HepG2 (cell line): ENCODE measurements around the gene FOXL3. TPM values are rescaled to one million over a fixed set of nuclear protein-coding genes. Genes with fewer than 3 reads are reported as not detected.

Source experiments
- SRSF1 ChIP-seq: fragments of 200-400 bp; formaldehyde crosslinking; optimal IDR thresholded peaks from 2 replicates; pipeline ENCODE3; 2017; ENCODE audit warnings: mild to moderate bottlenecking, low read depth, low read length, moderate library complexity
- SYNCRIP ChIP-seq: fragments of 200-400 bp; formaldehyde crosslinking; IDR thresholded peaks from 2 replicates; pipeline ENCODE4 v1.6.1; 2018; ENCODE audit warnings: mild to moderate bottlenecking, low read depth, low read length; ENCODE audit not compliant: insufficient read depth
- polyA plus RNA-seq, 8 experiments: library from polyadenylated mRNA; depleted of rRNA in 3 of 8; stranded (reverse) in 7 of 8; unstranded in 1 of 8; fragments of >200 nt; fragmentation: Illumina TruSeq in 4 of 8; extraction: Trizol in 4 of 8; gene quantifications; 2 replicates each; pipeline versions ENCODE4 v1.2.1 to v1.2.3, GENCODE V29; 2011 to 2016; ENCODE audit warnings: low read depth in 4 of 8, missing spikeins in 1 of 8, mixed read lengths in 1 of 8; ENCODE audit not compliant: insufficient read depth in 1 of 8
- total RNA-seq, 5 experiments: library from RNA; depleted of rRNA; stranded (reverse); fragments of >200 nt; fragmentation: Illumina TruSeq; extraction: Trizol; gene quantifications; 2 replicates each; pipeline ENCODE4 v1.2.3, GENCODE V29; 2016; ENCODE audit warnings: low read depth in 1 of 5
- TF ChIP-seq, protein P1 (sequence below), 2 experiments: fragments of 450-650 bp in 1 of 2; sonication (generic) in 1 of 2; formaldehyde crosslinking in 1 of 2; IDR thresholded peaks; 2 replicates each; pipeline versions ENCODE4 v1.6.1 to v1.8.0; 2016 to 2022; ENCODE audit warnings: antibody characterized with exemption in 1 of 2, mild to moderate bottlenecking in 1 of 2, missing genetic modification reagents in 1 of 2

The FOXL3 gene
- total and polyA plus RNA-seq, 2 of the 13 experiments (the other 11 are each of a cell fraction or from before 2014, with no cell fraction given): not detected

- TF ChIP-seq, protein P1, sequence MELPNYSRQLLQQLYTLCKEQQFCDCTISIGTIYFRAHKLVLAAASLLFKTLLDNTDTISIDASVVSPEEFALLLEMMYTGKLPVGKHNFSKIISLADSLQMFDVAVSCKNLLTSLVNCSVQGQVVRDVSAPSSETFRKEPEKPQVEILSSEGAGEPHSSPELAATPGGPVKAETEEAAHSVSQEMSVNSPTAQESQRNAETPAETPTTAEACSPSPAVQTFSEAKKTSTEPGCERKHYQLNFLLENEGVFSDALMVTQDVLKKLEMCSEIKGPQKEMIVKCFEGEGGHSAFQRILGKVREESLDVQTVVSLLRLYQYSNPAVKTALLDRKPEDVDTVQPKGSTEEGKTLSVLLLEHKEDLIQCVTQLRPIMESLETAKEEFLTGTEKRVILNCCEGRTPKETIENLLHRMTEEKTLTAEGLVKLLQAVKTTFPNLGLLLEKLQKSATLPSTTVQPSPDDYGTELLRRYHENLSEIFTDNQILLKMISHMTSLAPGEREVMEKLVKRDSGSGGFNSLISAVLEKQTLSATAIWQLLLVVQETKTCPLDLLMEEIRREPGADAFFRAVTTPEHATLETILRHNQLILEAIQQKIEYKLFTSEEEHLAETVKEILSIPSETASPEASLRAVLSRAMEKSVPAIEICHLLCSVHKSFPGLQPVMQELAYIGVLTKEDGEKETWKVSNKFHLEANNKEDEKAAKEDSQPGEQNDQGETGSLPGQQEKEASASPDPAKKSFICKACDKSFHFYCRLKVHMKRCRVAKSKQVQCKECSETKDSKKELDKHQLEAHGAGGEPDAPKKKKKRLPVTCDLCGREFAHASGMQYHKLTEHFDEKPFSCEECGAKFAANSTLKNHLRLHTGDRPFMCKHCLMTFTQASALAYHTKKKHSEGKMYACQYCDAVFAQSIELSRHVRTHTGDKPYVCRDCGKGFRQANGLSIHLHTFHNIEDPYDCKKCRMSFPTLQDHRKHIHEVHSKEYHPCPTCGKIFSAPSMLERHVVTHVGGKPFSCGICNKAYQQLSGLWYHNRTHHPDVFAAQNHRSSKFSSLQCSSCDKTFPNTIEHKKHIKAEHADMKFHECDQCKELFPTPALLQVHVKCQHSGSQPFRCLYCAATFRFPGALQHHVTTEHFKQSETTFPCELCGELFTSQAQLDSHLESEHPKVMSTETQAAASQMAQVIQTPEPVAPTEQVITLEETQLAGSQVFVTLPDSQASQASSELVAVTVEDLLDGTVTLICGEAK (IDR thresholded peaks at IDR 0.05): no peak
- TF ChIP-seq, protein P1 (CRISPR knock-in tag; IDR thresholded peaks at IDR 0.05): no peak
- TF ChIP-seq SYNCRIP: no peak
- TF ChIP-seq SRSF1: no peak
Measured at GRCh38 chr7:265192-265997, 24.6 kb upstream of the FOXL3 start (continued).
